GM19240 (cell line): ENCODE results near the gene CPEB3.
"Not testable (repeated sequence)": the region's sequence is repeated elsewhere in the genome, so short reads cannot be mapped to it uniquely, and the experiment has no call there.

Experiments used
- DNase-seq: peaks from one replicate; pipeline ENCODE4 v3.0.0; 2011; ENCODE audit warnings: low spot score; ENCODE audit not compliant: insufficient read length

The CPEB3 gene

GRCh38 chr10:92142949-92143348 lies 147.9 kb downstream of the CPEB3 start:
- peak; percentile 5 for DNase-seq

DNA sequence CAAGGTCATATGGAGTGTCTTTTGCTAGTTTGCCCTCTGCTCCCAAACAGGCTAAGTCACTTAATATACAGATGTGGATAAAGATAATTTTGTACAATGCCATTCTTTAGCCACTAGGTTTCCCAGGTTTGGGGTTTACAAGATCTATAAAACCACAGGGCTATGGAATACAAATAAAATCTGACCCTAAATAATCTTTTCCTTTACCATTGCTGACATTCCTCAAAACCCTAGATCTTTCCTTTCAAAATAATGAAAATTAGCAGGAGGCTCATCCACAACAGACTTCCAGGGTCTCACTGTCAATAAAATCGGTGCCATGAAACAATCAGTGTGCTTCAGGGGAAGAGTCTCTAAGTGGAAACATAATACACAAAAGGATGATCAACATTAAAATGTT lies 148.4 kb downstream of the CPEB3 start:
- DNase-seq = no peak

GRCh38 chr10:92141147-92141546 lies 149.7 kb downstream of the CPEB3 start:
- not testable (repeated sequence) for DNase-seq

- DNase-seq = not testable (repeated sequence)
Measured at GRCh38 chr10:92134049-92134448, 156.8 kb downstream of the CPEB3 start.

DNA sequence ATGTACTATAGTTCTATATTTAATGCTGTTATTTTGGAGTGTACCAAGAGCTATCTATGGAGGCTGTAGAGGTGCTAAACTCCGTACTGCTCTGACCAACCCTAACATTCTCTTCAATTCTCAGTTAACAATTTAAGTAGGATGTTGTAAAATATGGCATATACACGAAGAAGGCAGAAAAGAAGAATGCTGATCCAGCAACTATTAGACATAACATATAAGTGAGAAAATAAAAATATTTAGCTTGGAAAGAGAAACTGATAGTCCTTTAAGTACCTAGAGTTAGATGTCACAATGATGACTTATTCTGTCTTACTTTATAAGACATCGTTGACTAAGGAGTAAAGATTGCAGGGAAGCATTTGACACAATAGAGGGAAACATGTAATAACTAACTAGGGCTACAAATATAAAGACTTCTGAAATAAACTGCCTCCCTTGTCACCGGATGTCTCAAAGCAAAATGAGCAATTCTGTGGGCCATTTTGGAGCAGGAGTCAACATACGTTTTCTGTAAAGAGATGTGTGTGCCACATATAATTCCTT lies 159.5 kb downstream of the CPEB3 start:
- no peak for DNase-seq

- DNase-seq = no peak
Measured at GRCh38 chr10:92130622-92131274, 160.1 kb downstream of the CPEB3 start.

GRCh38 chr10:92126100-92126650 lies 164.7 kb downstream of the CPEB3 start:
- no peak for DNase-seq

GRCh38 chr10:92125144-92125543 lies 165.7 kb downstream of the CPEB3 start:
- no peak for DNase-seq

DNA sequence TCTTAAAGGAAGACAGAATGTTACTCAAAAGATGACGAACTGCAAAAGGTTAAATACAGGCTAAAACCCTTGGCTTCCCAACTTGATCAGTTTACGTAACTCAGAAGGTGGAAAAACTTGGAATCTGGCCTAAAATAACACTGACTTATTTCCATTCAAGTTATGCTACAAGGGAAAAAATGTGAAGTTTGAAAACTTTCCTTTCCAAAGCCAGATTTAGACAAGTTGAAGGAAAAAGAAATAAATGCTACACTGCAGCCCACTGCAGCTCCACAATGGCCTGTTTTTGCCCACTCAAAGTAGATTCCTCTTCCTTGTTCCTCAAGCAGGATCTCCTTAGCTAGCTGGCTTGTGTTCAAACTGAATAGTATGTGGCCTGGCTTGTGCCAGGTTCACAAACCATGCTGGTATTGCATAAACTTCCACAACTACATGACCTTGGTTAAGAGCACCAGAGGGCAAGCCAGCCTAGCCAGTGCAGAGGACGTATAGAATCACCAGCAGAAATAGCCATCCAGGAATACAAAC lies 166.2 kb downstream of the CPEB3 start:
- no peak for DNase-seq

DNA sequence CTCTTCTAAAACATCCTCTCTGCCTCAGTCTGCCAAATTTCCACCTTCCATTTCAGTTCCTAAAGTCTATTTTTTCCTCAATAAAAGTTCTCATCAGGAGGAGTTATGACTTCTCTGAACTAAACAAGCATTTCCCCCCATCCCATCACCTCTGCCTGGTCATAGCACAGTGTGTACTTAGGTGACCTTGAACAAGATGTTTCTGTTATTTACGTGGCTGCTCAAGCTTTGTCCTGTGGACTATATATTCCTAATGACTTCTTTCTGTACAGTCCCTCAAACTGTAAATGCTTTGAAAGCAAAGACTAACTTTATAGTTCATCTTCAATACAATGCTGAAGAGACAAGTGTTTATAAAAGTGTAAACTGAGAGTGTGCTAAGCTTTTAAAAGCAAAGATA lies 166.9 kb downstream of the CPEB3 start:
- no peak for DNase-seq

DNA sequence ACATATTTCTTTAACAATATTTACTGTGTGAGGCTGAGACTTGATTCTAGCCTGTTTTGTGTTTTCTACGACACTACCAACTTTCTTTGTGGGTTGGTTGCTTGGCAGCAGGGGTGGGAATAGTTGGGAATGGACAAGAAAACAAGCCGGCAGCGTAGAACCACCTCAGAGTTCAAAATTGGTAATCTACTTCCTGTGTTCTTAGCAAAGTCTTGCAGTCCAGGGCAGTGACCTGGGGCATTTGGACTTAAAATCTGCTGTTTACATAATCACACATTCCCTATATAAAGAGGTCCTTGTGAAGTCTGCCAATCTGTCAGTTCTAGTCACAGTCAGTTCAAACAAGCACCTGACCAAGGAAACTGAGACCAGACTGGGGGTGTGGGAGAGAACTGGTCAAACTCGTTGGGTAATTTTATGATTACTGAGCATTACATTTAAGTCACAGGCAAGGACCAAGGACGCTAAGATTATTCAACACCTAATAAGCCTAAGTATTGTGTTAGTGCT lies 167.9 kb downstream of the CPEB3 start:
- DNase-seq = no peak

DNA sequence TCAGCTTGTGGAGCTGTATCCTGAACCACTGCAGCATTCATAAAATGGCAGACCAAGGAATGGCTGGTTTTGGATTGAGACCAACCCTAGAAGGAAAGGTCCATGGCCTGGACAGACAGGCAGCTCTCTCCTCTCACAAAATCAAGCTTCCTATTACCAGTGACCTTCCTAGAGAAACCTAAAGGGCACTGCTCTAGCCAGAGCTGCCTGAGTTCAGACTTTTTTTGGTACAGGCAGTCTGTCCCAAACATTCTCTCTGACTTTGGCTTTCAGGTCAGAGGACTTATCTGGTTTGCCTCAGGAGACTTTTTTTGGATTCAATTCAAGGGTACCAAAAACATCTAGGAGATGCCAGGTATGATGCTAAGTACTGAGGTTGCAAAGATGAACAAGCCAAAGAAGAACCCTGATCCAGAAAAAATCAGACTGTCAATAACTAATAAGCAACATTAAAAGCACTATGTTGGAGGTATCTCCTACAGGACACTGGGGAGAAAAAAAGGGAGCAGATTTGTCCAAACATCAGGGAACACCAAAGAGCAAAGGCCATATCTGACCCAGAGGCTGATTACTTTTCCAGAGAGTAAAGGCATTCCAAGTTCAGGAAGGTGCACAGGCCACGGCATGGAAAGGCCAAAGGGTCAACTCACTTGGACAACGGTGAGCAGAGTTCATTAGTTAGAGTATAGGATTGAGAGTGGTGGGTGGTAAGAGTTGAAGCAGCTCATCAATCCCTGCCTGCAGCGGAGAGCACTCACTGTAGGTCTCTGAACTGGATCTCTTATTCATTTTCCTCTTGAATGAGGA lies 169.0 kb downstream of the CPEB3 start:
- DNase-seq = no peak

GRCh38 chr10:92119340-92119739 lies 171.5 kb downstream of the CPEB3 start:
- DNase-seq = no peak

DNA sequence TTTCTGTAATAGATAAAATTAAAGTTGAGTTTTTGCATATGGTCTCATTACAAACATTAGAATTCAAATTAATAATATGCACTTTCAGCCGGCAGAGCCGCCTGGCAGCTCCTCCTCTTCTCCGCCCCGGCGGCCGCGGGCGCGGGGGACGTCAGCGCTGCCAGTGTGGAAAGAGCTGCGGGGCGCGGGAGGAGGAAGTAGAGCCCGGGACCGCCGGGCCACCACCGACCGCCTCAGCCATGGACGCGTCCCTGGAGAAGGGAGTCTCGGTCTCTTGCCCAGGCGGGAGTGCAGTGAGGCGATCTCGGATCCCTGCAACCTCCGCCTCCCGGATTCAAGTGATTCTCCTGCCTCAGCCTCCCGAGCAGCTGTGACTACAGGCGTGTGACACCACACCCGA lies 176.0 kb downstream of the CPEB3 start:
- not testable (repeated sequence) for DNase-seq

DNA sequence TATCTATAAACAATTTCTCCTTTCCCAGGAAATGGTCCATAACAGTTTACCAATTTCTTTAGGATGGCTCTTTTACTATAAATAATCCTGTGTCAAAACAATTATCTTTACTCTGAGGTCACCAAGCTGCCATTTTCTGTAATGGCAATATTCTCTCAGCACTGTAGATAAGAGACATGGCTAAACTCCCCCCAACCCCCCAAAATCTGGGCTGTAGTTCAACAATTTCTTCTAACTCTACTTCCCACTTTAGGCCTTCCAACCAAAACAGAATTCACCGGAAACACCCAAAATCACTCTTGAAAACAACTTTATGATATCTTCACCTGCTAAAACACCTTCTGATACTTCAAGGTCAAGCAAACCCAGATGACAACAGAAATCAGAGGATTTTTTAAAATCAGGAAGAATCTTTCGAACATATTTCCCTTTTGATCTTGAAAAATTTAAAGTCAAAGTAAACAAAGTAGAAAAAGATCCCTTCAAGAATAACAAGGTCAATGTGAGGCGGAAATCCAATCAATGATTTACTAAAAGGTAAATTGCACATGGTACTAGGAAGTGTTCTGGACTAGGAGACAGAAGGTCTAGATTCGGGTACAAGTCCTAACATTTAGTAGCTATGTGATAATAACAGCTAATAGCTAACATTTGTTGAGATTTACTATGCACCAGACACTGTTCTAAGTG lies 176.8 kb downstream of the CPEB3 start:
- no peak for DNase-seq

- no peak for DNase-seq
Measured at GRCh38 chr10:92112462-92112861, 178.4 kb downstream of the CPEB3 start.

DNA sequence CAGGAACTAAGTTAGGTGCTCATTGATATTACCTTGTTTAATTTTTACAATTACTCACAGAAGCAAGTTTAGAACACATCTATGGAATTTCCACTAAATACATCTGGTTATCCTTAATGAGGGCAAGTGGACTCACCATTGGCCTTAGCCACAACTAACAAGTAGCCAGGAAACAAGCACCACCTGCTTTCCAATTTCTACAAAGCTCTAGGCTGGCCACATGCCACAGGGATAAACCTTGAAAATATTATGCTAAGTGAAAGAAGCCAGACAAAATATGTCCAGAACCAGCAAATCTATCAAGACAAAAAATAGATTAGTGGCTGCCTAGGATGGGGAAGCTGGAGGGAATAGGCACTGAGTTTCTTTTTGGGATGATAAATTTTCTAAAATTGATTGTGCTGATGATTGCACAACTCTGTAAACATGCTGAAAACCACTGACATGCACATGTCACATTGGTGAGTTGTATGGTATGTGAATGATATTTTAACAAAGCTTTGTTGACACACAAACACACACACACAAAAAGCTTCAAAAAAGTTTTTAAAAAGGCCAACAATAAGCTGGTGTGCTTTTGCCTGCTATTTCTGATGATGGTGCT lies 179.4 kb downstream of the CPEB3 start:
- DNase-seq = no peak

GRCh38 chr10:92110039-92110794 lies 180.7 kb downstream of the CPEB3 start:
- no peak for DNase-seq

DNA sequence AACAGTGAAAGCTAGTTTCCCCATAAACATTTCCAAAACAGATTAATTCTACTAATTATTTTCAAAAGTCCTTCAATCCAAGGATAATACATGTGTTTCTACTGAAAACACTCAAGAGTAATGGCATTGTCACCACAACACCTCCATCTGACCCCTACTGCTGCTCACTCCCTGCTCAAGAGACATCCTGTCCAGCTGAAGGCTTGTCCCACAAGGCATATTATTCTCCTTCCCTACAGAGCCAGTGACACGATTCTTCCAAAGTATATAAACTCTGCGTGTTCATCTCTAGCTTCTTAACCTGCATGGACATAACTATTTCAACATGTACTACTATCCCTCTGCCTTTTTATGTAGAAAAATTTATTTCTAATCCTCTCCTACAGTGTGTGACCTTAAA lies 182.1 kb downstream of the CPEB3 start:
- no peak for DNase-seq

DNA sequence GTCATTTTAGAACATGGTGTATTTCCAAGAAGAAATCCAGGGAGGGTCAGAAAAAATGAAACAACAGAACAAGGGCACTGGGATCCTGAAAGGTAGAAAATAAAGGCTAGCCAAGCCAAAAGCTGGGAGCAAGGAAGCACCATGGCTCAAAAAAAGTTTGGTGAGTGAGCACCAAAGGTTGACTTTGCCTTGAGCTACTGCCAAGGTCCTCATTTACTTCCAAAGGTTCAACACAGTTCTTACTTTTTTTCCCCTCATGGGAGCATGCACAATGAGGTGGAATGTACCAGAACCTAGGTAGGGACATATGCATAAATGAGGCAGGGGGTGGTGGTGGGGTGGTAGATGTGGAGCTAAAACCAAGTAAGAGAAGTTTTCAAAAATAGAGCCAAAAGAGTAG lies 182.8 kb downstream of the CPEB3 start:
- DNase-seq = no peak
